HS-5 (cell line): ENCODE data around the gene PRM1.
"Not testable (repeated sequence)": the region's sequence is repeated elsewhere in the genome, so short reads cannot be mapped to it uniquely, and the experiment has no call there.

ENCODE experiments used
- DNase-seq: peaks from one replicate; pipeline ENCODE4 v3.0.0-alpha.2; 2012; ENCODE audit warnings: low read depth

PRM1 gene

GRCh38 chr16:11313493-11314308 is 32.6 kb upstream of the PRM1 start:
- no peak for DNase-seq

GRCh38 chr16:11312718-11313492 is 31.8 kb upstream of the PRM1 start:
- no peak for DNase-seq

DNA sequence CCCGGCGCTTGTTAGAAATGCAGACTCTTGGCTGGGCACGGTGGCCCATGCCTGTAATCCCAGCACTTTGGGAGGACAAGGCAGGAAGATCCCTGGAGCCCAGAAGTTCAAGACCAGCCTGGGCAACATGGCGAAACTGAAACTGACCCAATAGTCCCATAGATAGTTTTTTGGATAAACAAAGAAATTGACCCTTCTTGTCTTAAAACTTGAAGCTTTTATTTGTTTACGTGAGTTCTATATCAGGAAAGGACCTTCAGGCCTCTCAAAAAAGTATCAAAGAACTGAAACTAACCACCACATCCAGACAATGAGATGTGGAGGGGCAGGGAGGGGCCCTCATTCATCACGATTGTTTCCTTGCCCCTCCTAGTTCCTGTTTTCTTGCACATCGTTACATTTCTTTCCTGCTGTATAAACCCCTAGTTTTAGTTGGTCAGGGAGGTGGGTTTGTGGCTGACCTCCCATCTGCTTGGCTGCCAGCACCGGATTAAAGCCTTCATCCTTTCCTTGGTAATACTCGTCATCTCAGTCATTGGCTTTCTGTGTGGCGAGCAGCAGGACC is 29.9 kb upstream of the PRM1 start:
- no peak for DNase-seq

- no peak for DNase-seq
Observed at GRCh38 chr16:11310634-11310977, 29.5 kb upstream of the PRM1 start.

DNA sequence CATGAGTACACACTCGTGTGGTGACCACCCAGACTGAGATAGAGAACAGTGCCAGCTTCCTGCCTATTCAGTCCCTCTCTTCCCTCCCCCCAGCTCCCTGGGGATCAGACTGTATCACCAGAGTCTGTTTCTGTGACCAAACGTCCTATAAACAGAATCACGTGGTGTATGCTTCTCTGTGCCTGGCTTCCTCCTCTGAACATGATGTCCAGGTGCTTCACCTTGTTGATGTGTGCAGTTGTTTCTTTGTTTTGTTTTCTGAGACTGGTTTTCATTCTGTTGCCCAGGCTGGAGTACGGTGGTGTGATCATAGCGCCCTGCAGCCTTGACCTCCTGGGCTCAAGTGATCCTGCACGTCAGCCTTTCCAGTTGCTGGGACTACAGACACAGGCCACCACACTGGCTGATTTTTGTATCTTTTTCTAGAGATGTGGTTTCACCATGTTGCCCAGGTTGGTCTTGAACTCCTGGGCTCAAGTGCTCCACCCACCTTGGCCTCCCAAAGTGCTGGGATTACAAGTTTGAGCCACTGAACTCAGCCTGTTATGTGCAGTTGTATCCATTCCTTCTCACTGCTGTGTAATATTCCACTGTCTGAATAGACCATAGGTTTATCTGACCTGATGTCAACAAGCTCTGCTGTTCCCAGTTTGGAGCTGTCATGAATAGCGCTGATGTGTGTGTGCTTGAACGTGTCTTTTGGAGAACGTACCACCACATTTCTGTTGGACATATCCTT is 28.9 kb upstream of the PRM1 start:
- DNase-seq, result no peak

DNA sequence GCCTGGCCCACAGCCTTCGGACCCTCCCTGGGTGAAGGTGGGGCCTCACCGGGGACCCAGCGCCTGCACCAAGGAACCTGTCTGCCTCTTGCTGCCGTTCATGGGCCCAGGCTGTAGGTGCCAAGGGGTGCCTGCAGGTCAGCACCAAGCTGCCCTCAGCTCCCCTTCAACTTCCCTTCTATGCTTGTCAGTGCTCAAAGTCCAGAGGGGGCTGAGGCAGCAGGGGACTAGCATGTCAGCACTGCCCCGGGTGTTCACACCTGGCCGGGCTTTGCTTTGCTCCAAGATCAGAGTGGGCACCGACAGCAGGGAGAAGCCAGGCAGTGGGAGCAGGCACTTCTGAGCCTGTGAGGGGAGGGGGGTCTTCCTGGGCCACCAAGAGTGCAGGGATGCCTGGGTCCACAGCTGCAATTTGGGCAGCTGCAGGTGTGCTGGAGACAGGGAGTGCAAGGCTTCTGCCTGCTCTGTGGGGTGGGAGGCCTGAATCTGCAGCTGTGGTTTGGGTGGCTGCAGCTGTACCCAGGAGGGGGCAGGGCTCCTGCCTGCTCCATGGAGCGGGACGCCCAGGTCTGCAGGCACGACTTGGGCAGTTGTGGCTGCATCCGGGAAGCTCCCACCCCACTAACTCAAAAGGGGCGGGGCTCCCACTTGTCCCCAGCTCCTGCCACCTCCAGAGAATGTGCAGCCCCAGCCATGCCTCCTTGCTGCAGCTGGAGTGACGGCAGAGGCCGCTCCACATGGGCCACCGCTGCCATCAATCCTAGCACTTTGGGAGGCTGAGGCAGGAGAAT is 27.6 kb upstream of the PRM1 start:
- DNase-seq, result no peak

DNA sequence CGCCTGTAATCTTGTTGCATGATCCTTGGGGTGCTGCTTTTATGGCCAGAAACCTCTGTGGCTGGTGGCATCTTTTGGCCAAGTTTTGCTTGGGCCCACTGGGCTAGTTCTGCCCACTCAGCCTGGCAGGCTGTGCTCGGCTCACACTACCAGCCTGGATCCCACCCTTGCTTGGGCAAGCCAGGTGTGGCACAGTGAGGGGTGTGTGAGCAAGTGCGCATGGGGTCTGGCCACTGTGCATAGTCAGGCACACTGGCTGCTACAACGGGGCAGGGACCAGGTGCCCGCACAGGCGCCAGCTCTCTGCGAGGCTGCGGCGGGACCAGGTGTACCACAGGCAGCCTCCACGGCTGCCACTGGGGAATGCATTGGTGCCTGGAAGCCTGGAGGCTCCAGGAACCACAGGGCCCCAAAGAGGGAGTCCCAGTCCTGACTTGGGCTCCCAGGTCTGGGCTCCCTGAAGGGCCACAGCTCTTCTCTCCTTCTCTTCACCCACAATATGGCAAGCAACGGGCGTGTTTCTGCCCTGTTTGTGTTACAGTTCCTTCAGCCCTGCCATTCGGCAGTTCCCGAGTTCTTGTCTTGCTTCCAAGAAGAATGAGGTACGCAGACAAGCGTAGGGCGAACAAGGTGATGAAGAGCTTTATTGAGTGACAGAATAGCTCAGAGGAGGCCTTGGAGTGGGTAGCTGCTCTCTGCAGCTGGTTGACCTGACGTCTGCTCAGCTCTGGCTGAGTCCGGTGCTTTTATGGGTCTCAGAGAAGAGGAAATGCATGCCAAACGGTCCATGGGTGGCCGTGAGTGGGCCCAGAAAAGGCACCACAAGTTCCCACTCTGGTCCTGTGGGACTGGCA is 26.7 kb upstream of the PRM1 start:
- DNase-seq, result no peak

- DNase-seq, result no peak
Observed at GRCh38 chr16:11306997-11307638, 26.0 kb upstream of the PRM1 start.

GRCh38 chr16:11306381-11306780 is 25.3 kb upstream of the PRM1 start:
- no peak for DNase-seq

DNA sequence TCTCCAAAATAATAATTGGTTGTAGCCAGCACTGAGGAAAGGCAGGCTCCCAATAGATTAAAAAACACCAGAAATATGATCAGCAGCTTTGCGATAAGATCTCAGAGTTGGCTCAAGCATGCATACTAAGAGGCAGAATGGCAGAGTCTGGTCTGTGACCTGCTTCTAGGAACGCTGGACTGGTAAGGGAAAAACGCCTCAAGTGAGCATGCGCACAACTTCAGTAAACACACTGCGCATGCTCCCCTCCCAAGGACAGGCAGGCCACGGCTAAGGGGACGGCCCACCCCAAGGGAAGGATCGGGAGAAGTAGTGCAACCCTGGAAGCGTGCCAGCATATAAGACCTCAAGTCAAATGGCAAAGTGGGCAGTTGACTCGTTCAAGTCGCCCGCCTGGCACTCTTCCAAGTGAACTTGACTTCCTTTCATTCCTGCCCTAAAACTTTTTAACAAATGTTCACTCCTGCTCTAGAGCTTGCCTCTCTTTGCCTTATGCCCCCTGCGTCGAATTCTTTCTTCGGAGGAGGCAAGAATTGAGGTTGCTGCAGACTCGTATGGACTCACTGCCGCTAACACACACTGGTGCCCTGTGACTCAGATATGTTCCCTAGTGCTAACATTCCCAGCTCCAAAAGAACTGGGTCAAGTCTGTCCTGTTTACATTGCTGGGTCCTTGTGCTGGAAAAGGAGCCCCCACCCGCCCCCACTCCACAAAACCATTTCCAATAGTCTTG is 22.4 kb upstream of the PRM1 start:
- no peak for DNase-seq

DNA sequence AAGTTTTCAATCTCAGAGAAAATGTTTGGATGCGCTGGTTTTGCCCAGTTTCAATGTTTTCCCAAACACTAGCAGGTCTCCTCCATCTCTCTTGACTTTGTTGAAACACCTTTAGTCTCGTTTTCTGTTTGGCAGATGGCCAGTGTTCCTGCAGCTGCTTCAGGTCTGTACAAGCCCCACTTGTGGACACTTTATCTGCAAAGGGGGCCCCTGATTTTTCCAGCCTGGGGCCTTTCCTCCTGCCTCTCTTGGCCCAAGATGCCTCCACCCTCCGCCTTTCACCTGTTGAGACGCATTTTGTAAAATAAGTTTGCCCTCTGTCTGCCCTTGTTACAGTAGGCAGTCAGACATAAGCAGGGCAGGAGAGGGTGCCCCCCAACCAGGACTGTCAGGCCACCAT is 21.8 kb upstream of the PRM1 start:
- DNase-seq, result no peak

DNA sequence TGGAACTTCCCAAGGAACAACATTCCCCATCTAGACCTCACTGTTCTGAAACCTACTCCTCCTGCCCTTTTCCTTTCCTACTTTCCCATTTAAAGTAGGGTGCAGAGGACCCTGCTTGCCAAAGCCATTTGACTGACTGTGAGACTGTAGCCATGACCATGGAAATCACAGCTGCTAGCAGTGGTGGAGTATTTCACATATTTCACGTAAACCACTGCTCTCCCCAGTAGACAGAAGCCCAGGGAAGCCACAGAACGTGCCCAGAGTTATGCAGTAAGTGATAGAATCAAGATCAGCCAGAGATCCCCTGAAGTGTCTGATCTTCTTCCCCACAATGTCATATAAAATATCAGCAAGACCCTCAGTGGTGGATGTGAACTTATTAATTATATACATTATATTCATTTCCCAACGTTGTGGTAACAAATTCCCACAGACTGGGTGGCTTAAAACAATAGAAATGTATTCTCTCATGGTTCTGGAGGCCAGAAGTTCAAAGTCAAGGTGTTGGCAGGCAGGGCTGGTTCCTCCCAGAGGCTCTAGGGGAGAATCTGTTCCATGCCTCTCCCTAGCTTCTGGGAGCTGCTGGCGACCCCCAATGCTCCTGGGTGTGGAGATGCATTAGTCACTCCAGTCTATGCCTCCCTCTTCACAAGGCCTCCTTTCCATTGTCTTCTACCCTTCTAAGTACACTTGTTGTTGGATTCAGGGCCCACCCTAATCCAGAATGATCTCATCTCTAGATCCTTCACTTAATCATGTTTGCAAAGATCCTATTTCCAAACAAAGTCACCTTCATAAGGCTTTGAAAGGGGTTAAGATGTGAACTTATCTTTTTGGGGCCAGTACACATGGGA is 20.7 kb upstream of the PRM1 start:
- no peak for DNase-seq

DNA sequence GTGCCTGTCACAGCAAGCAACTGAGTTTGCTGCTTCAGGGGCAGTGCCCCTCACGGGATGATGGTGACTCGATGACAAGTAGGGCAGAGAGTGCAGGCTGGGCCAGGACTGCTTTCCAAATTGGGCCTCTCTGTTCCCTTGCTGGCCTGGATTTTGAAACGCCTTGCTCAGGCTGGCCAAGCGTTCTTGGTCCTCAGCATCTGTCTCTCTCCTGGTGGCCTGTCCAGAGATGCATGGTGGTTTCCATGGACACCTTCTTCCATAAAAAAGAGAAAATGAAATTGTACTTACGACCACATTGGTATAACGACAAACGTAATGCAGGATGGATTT is 19.4 kb upstream of the PRM1 start:
- DNase-seq, result no peak

DNA sequence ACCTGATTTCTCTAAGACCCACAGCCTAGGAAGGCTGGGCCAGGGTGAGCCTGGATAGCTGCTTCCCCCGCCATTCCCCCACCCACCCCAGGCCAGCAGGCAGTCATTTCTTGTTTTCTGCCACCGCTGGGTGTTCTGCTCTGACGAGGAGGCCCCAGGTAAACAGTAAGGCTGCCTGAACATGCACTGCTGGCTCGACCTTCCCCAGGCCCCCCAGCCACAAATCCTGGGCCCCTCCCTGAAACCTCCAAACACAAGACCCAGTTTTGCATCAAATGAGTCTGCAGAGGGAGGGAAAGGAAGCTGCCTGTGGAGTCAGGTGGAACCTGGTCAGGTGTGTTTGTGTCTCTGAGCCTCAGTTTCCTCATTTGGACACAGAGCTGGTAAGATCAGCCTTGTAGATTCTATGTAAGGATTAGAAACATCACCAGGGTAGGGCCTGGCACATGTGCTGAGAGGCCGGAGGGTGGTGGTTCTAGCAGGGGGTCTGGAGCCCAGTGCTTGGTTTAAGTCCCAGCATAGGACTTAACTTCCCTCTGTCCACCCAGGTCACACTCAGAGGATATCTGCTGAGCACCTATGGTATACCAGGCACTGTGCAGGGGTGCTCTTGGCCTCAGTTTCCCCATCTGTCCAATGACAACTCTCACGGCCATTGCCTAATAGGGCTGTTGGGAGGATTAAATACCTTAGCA is 18.9 kb upstream of the PRM1 start:
- no peak for DNase-seq

DNA sequence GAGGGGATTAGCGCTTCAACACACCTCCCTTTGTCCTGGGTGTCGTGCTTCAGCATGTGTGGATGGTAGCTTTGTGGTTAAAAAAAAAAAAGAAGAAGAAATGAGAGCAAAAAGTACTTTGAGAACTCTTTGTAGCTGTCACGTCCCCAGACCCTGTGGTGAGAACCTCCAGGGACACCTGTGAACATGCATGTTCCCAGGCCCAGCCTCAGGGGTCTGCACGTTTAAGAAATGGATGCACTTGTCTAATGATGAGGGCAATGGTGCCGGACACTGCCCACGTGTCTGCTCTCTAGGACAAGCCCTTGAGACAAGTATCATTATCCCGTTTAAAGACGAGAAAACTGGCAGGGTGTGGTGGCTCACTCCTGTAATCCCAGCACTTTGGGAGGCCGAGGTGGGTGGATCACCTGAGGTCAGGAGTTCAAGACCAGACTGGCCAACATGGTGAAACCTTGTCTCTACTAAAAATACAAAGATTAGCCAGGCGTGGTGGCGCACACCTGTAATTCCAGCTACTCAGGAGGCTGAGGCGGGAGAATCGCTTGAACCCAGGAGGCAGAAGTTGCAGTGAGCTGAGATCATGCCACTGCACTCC is 17.9 kb upstream of the PRM1 start:
- DNase-seq, result not testable (repeated sequence)

GRCh38 chr16:11298143-11298900 is 17.2 kb upstream of the PRM1 start:
- DNase-seq, result no peak
